GM23248 (cell line): ENCODE data around the gene TXNL4A. TPM values are rescaled to one million over a fixed set of nuclear protein-coding genes. Genes with fewer than 3 reads are reported as not detected.

ENCODE experiments used
- DNase-seq: peaks from one replicate; pipeline ENCODE4 v3.0.0-alpha.2; 2015
- H2AFZ ChIP-seq: fragments of 200-600 bp; sonication (generic); 2 replicates; pipeline ENCODE4 v1.6.1; 2016; ENCODE audit warnings: antibody characterized with exemption
- H3F3A ChIP-seq: fragments of 200-600 bp; sonication (generic); 2 replicates; pipeline ENCODE4 v1.6.1; 2016; ENCODE audit warnings: mild to moderate bottlenecking, antibody characterized with exemption, mixed run types; ENCODE audit not compliant: insufficient read depth
- H3K27ac ChIP-seq: fragments of 200-600 bp; sonication (generic); 2 replicates; pipeline ENCODE4 v1.5.1; 2016; ENCODE audit warnings: mild to moderate bottlenecking
- H3K27me3 ChIP-seq: fragments of 200-600 bp; sonication (generic); replicated peaks from 2 replicates; pipeline ENCODE4 v1.6.1; 2016; ENCODE audit warnings: mild to moderate bottlenecking; ENCODE audit not compliant: insufficient read depth
- H3K36me3 ChIP-seq: fragments of 200-600 bp; sonication (generic); 2 replicates; pipeline ENCODE4 v1.6.1; 2016; ENCODE audit warnings: low read depth, mild to moderate bottlenecking
- H3K4me1 ChIP-seq: fragments of 200-600 bp; sonication (generic); 2 replicates; pipeline ENCODE4 v1.6.1; 2016; ENCODE audit warnings: mild to moderate bottlenecking; ENCODE audit not compliant: insufficient read depth
- H3K4me2 ChIP-seq: fragments of 200-600 bp; sonication (generic); one replicate; pipeline ENCODE4 v1.6.1; 2016; ENCODE audit warnings: mild to moderate bottlenecking; ENCODE audit not compliant: unreplicated experiment
- H3K4me3 ChIP-seq: fragments of 200-600 bp; sonication (generic); 2 replicates; pipeline ENCODE4 v1.5.1; 2016; ENCODE audit warnings: mild to moderate bottlenecking
- H3K79me2 ChIP-seq: fragments of 200-600 bp; sonication (generic); 2 replicates; pipeline ENCODE4 v1.6.1; 2016; ENCODE audit warnings: mild to moderate bottlenecking; ENCODE audit not compliant: insufficient read depth
- H3K9ac ChIP-seq: fragments of 200-600 bp; sonication (generic); 2 replicates; pipeline ENCODE4 v1.6.1; 2016; ENCODE audit warnings: mild to moderate bottlenecking
- H3K9me2 ChIP-seq: fragments of 200-600 bp; sonication (generic); 2 replicates; pipeline ENCODE4 v1.6.1; 2016; ENCODE audit warnings: mixed run types, mild to moderate bottlenecking, moderate library complexity; ENCODE audit not compliant: insufficient read depth
- H3K9me3 ChIP-seq: fragments of 200-600 bp; sonication (generic); one replicate; pipeline ENCODE4 v1.6.1; 2017; ENCODE audit warnings: low read depth
- H4K20me1 ChIP-seq: fragments of 200-600 bp; sonication (generic); 2 replicates; pipeline ENCODE4 v1.6.0; 2016; ENCODE audit not compliant: insufficient read depth
- EZH2 ChIP-seq: fragments of 200-600 bp; sonication (generic); IDR thresholded peaks from 2 replicates; pipeline ENCODE4 v1.6.1; 2018; ENCODE audit warnings: antibody characterized with exemption, mild to moderate bottlenecking; ENCODE audit not compliant: insufficient read depth, poor library complexity, severe bottlenecking
- EZH2phosphoT487 ChIP-seq: fragments of 200-600 bp; sonication (generic); IDR thresholded peaks from 2 replicates; pipeline ENCODE4 v1.6.1; 2018; ENCODE audit warnings: antibody characterized with exemption, moderate library complexity, mild to moderate bottlenecking, low read depth; ENCODE audit not compliant: insufficient read depth
- WGBS, 2 experiments: methylation state at CpG; one replicate each; pipeline ENCODE4 v1.1.6; 2015 to 2017; ENCODE audit warnings: low lambda C conversion rate in 2 of 2, low coverage in 1 of 2; ENCODE audit errors: missing lambda C conversion rate in 2 of 2; 5-methylcytosine and 5-hydroxymethylcytosine counted together
- in situ Hi-C: fragments of 300-500 bp; cut with MboI; formaldehyde crosslinking; loops from 2 replicates; pipeline ENCODE4 v1.15.0; 2020
- polyA plus RNA-seq: library from polyadenylated mRNA; unstranded; fragments of >200 nt; fragmentation: Nextera tagmentation; extraction: Ambion mirVana; gene quantifications from 2 replicates; pipeline ENCODE4 v1.2.1, GENCODE V29; 2016
- total RNA-seq: library from RNA; depleted of rRNA; stranded (reverse); fragments of >200 nt; shearing (Covaris generic); gene quantifications from 2 replicates; pipeline ENCODE4 v1.2.3, GENCODE V29; 2014

Gene TXNL4A
- total and polyA plus RNA-seq, 2 experiments from 2014 or later: 17.4 to 192 TPM

DNA sequence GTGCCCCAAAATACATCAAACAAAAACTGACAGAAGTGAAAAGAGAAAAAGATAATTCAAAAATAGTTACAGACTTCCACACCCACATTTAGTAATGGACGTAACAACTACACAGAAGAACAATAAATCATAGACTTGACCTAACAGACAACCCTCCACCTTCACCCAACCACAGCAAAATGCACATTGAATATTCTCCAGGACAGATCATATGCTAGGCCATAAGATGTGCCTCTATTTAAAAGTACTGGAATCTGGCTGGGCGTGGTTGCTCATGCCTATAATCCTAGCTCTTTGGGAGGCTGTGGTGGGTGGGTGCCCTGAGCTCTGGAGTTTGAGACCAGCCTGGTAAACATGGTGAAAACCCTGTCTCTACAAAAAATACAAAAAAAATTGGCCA lies 56.9 kb downstream of the TXNL4A start:
- H3F3A ChIP-seq: peaks cover 16% of the 10 kb centered on the region; the same call in 1 of the 2 replicates
- no peaks in the 10 kb centered on the region for H3K27me3 ChIP-seq
- no peak overlapping the region for H3K4me3 ChIP-seq
- no peaks in the 10 kb centered on the region for H3K4me1 ChIP-seq
- H3K9ac ChIP-seq: no peak overlapping the region
- TF ChIP-seq EZH2phosphoT487 (no peak), EZH2 (no peak)
- H3K79me2 ChIP-seq: peaks cover 100% of the 10 kb centered on the region
- H2AFZ ChIP-seq: no peak overlapping the region
- peaks cover 32% of the 10 kb centered on the region for H3K36me3 ChIP-seq
- H3K9me3 ChIP-seq: peaks cover 10% of the 10 kb centered on the region
- no peaks in the 10 kb centered on the region for H3K9me2 ChIP-seq
- 96% methylated on average over 2 of the region's 2 CpGs for WGBS, 2 experiments
- H3K27ac ChIP-seq: no peak overlapping the region
- H4K20me1 ChIP-seq: peaks cover 6% of the 10 kb centered on the region
- no peak overlapping the region for H3K4me2 ChIP-seq
- in situ Hi-C loops: no loop called here
- DNase-seq: no peak

DNA sequence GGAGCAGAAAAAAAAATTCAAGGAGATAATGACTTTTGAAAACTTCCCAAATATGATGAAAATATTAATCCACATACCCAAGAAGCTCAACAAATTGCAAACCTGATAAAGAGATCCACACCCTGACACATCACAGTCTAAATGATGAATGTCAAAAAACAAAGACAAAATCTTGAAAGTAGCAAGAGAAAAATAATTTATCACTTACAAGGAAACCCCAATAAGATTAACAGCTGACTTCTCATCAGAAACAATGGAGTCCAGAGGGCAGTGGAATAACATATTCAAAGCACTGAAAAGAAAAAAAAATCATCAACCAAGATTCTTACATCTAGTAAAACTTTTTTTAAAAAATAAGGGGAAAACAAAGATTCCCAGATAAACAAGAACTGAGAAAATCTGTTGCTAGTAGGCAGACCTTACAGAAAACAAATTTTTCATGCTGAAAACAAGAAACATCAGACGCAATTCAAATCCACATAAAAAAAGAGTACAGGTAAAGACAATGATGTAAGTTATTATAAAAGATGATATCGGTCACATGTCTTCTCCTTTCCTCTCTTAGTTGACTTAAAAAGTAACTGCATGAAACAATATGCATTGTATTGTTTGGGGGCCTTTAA lies 58.2 kb downstream of the TXNL4A start:
- Histone ChIP-seq H3K4me1 (no peaks in the 10 kb centered on the region), H3K4me2 (no peak overlapping the region), H3K27ac (no peak overlapping the region), H3K36me3 (peaks cover 26% of the 10 kb centered on the region), H3K9ac (no peak overlapping the region), H2AFZ (no peak overlapping the region), H3K4me3 (no peak overlapping the region), H3K27me3 (no peaks in the 10 kb centered on the region), H3K9me2 (no peaks in the 10 kb centered on the region), H3K79me2 (peaks cover 91% of the 10 kb centered on the region), H4K20me1 (peaks cover 6% of the 10 kb centered on the region), H3K9me3 (peaks cover 10% of the 10 kb centered on the region), H3F3A (peaks cover 16% of the 10 kb centered on the region; the same call in 1 of the 2 replicates)
- TF ChIP-seq EZH2phosphoT487 (no peak), EZH2 (no peak)
- no peak for DNase-seq
- in situ Hi-C loops: no loop called here
- WGBS, 2 experiments: 94 to 99% methylated on average over 2 of the region's 2 CpGs

DNA sequence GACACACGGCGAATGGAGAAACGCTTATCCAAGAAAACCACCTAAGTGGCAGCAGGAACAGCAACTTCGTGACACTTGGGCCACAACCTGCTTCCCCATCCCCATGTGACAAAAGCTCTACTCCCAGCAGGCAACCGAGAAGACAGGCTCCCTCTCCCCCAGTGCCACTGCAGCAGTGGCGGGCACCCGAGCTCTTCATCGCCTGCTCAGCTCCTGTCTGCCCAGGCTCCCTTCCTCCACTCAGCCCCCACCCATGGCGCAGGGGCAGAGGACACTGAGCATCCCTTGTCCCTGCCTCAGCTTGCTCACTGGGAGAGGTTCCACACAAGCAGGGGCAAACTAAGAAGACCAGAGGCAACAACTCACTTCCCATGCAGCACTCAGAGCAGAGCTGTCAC lies 59.8 kb downstream of the TXNL4A start:
- no peak for DNase-seq
- Histone ChIP-seq H3K9me2 (no peaks in the 10 kb centered on the region), H3K27ac (no peak overlapping the region), H3K27me3 (no peaks in the 10 kb centered on the region), H2AFZ (no peak overlapping the region), H3K9ac (no peak overlapping the region), H3K9me3 (peaks cover 10% of the 10 kb centered on the region), H3K79me2 (peaks cover 88% of the 10 kb centered on the region), H4K20me1 (peaks cover 6% of the 10 kb centered on the region), H3K4me1 (no peaks in the 10 kb centered on the region), H3K36me3 (peaks cover 21% of the 10 kb centered on the region), H3K4me3 (no peak overlapping the region), H3K4me2 (no peak overlapping the region), H3F3A (peaks cover 16% of the 10 kb centered on the region; the same call in 1 of the 2 replicates)
- 92 to 94% methylated on average over 9 of the region's 9 CpGs for WGBS, 2 experiments
- TF ChIP-seq EZH2 (no peak), EZH2phosphoT487 (no peak)
- in situ Hi-C loops: no loop called here

DNA sequence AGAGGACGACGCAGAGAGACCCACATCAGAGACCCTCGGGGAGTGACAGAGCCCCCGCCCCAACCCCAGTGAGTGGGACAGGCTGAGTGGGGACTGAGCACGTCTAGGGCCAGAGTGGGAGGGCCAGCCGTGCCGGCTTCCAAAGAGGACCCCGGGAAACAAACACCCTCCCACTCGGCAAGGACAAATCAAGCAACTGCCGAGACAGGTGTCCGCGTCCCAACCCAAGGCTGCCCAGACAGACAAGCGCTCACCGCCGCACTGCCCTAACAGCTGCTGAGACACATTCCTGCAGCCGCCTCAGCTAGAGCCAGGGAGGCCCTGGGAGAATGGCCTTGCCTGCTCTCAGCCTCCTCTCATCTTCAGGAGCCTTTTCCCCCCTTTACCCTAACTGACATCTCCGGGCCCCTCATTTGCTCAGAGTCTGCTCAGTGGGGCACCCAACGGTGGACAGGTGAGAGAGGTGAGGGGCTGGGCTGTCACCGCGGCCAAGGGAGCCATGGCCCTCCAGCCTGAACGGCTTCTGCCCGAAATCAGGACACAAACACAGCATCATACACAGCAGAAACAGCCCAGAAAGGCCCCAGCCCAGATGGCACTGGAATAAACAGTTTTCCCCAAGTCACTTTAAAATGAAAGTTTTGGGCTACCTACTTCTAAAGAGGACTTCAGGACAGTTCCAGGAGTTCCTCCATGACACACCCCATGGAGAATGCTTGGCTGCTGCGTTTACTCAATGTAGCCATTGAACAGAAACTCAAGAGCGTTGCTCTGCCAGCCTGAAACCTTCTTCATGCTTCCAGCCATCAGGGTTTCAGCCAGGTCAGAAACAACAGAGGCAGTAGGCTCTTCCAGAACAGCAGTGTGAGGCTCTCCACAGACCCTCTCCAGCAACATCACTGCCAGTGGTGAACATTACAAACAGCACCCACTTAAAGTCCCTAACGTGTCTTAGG lies 60.5 kb downstream of the TXNL4A start:
- DNase-seq: no peak
- WGBS, 2 experiments: 95 to 97% methylated on average over 24 to 25 of the region's 25 CpGs
- TF ChIP-seq EZH2: no peak
- TF ChIP-seq EZH2phosphoT487: no peak
- in situ Hi-C loops: no loop called here
- H3F3A ChIP-seq: peaks cover 12% of the 10 kb centered on the region; the same call in 1 of the 2 replicates
- peaks cover 10% of the 10 kb centered on the region for H3K9me3 ChIP-seq
- no peak overlapping the region for H3K27ac ChIP-seq
- H2AFZ ChIP-seq: no peak overlapping the region
- H3K4me2 ChIP-seq: no peak overlapping the region
- peaks cover 21% of the 10 kb centered on the region for H3K36me3 ChIP-seq
- H3K9ac ChIP-seq: no peak overlapping the region
- H3K4me1 ChIP-seq: no peaks in the 10 kb centered on the region
- H3K27me3 ChIP-seq: no peaks in the 10 kb centered on the region
- no peaks in the 10 kb centered on the region for H3K9me2 ChIP-seq
- H3K79me2 ChIP-seq: peaks cover 81% of the 10 kb centered on the region
- no peak overlapping the region for H3K4me3 ChIP-seq
- peaks cover 6% of the 10 kb centered on the region for H4K20me1 ChIP-seq
